GM18907 (cell line): Measurements from ENCODE around the gene NOC2L.

Experiments
- ATAC-seq: cut with Tn5 transposase; IDR thresholded peaks from one replicate; pipeline ENCODE4 v1.9.1; 2021; ENCODE audit warnings: mild to moderate bottlenecking, moderate library complexity; ENCODE audit not compliant: unreplicated experiment

NOC2L gene

DNA sequence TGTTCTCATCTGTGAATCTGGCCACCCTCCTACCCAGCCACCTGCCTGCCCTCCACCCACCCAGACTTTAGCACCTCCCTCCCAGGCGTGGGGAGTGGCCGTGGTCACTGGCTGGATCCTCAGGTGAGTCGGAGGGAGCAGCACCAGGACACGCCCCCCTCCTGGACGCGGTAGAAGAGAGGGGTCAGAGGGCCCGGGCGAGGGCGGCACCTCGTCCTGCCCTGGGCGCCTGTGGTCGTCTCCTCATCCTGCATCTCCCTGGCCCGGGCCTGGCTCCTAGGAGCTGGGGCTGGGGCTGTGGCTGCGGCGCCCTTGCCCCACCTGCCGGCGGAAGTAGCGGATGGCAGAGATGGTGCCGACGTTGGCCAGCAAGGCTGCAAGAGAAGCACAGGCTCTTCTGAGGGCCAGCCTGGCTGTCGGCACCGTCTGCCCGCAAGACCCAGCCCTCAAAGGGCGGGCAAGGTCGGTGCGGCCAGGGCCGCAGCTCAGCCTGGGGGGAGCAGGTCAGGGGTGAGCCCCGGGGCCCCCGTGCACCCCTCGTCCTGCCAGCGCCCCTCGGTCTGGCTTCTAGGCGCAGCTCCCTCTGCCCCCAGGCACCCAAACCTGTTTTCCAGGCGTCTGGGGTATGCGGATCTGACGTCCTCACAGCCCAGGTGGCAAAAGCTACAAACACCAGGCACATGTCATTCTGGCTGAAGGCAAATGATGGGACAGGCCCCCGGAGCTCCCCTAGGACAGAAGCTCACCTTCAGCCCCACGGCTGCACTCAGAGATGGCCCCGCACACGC is 17.0 kb upstream of the NOC2L start:
- ATAC-seq = peak; percentile 50

DNA sequence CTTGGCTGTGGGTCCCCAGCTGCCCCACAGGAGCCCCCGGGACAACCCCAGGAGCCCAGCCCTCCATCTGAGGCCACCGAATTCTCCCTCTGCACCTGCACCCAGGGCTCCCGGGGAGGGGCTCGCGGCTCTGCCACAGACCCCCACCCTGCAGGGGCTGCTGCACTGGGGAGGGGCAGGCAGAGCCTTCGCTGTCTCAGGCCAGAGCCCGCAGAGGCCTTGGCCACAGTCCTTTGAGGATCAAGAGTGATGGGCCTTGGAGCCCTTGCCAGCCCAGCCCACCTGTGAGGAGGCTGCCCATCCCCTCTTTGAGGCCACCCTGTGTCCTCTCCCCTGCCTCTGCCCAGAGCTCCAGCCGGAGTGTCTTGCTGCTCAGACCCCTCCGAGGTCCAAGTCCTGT is 16.3 kb upstream of the NOC2L start:
- ATAC-seq = no peak

DNA sequence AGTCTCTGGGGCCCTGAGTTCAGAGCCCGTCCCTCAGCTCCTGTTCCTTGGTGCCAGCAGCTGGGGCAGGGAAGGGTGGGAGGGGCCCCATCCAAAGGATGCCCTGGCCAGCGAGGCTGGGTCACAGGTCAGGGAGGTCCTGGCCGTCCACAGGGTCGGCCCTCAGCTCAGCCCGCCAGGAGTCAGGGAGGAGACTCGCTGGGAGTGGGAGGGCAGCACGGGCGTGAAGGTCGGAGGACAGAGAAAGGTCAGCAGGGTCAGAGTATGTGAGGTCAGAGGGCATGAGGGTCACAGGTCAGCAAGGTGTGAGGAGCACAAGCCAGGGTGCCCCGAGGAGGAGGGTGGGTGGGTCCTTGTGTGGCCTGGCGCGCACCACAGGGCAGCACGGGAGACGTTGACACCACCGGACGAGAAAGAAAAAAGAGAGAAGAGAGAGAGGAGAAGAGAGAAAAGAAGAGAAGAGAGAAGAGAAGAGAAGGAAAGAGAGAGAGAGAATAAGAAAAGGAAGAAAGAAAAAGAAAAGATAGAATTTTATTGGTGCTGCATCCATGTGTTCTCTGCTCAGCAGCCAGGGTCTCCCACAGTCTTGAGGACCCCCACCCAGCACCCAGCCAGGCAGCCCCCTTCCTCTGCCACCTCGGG is 15.8 kb upstream of the NOC2L start:
- no peak for ATAC-seq

DNA sequence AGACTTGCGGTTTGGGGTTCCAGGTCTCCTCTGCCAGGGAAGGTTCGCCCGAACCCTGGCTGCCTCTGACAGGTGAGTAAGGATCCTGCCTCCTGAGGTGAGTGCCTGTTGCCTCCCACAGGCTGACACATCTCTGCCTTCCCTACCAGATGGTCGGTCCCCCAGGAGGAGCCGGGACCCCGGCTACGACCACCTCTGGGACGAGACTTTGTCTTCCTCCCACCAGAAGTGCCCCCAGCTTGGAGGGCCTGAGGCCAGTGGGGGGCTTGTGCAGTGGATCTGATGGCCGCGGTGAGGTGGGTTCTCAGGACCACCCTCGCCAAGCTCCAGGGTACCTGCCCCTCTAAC is 15.2 kb upstream of the NOC2L start:
- no peak for ATAC-seq

DNA sequence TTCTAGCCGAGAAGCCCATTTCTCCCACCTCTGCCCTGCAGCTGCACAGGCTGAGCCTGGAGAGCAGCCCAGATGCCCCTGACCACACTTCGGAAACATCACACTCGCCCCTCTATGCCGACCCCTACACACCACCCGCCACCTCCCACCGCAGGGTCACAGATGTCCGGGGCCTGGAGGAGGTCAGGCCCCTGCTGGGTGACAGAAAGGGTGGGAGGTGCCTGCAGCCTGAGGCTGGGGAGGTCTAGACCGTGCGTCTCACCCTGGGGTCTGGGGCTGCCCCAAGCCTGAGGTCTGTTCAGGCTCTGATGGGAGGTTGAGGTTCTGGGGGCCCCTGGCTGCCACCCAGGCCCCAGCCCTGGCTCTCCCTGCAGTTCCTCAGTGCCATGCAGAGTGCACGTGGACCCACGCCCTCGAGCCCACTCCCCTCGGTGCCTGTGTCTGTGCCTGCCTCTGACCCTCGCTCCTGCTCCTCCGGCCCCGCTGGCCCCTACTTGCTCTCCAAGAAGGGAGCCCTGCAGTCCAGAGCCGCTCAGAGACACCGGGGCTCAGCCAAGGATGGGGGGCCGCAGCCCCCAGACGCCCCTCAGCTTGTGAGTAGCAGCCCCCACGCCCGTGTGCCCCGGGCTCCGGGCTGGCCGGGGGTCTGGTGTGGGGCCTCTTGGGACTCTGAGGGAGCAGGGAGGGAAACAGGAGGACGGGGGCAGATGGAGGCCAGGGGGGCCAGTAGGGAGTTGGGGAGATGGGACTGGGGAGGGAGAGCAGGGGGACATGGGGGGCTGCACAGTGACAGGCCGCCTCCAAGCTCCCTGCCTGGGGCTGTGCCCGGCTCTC is 14.6 kb upstream of the NOC2L start:
- ATAC-seq = no peak

DNA sequence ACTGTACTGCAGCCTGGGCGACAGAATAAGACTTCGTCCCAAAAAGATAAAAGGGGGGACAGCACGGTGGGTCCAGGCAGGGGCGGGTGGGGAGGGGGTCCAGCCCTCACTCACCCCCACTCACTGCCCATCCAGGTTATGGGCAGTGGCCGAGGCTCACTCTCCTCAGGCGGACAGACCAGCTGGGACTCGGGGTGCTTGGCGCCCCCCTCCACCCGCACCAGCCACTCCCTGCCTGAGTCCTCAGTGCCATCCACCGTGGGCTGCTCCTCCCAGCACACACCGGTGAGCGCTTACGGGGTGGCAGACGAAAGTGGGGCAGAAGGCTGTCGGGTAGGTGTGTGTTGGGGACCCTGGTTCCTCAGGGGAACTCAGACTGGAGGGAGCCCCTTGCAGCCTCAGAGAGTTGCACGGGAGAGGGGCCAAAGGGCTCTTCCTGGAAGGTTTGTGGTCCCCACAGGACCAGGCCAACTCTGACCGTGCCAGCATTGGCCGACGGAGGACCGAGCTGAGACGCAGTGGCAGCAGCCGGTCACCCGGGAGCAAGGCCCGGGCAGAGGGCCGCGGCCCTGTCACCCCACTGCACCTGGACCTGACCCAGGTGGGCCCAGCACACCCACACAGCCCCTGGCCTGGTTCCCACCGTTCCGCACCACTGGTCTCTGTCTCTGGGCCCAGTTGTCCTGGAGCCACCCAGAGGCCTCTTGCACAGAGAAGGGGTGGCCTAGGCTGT is 13.8 kb upstream of the NOC2L start:
- no peak for ATAC-seq

DNA sequence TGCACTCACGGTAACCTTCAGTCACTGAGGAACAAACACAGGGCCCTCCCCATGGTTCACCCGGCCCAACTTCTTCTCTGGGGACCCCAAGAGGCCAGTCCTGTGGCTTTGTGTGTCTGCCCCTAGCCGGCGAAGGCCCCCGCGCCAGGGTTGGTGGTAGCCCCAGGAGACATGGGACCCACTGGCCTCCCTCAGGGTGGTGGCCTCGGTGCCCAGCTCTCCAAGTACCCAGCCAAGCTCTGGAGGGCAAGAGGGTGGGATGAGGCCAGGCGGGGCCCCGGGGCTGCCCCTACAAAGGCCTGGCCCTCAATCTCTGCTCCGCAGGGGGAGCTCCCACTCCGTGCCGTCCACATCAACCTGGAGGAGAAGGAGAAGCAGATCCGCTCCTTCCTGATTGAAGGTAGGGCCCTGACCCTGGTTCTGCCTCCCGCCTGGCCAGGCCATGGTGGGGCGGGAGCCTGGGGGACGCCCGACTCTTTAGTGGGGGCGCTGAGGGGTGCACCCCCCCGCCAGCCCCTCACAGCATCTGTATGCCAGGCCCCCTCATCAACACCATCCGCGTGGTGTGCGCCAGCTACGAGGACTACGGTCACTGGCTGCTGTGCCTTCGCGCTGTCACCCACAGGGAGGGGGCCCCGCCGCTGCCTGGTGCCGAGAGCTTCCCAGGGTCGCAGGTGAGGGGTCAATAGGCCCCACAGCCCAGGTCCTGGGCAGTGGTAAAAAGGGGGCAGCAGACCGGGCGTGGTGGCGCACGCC is 12.9 kb upstream of the NOC2L start:
- ATAC-seq = no peak

DNA sequence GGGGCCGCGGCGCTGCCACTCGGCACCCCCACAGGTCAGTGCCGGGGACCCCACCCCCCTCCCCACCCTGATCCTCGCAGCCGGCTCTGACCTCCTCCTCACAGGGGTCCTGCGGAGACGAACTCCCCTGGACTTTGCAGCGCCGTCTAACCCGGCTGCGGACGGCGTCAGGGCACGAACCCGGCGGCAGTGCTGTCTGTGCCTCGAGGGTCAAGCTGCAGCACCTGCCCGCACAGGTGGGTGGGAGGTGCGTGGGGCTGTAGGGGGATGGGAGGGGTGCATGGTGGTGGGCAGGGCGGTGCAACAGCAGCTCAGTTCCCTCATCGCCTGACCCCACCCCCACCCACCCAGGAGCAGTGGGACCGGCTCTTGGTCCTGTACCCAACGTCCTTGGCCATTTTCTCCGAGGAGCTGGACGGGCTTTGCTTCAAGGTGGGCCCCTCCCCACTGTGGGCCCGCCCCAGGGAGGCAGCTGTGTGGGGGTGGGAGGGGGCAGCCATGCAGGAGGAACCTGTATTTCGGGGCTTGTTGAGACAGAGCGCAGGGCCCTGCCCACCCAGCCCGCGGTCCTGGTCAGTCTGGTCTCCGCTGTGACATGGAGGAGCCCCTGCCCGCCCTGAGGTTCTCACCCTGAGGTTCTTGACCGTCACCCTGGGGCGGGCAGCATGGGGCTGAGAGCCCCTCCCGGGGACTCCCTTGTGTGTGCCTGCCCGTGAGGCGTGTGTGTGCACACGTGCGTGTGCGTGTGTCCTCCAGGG is 12.1 kb upstream of the NOC2L start:
- no peak for ATAC-seq

DNA sequence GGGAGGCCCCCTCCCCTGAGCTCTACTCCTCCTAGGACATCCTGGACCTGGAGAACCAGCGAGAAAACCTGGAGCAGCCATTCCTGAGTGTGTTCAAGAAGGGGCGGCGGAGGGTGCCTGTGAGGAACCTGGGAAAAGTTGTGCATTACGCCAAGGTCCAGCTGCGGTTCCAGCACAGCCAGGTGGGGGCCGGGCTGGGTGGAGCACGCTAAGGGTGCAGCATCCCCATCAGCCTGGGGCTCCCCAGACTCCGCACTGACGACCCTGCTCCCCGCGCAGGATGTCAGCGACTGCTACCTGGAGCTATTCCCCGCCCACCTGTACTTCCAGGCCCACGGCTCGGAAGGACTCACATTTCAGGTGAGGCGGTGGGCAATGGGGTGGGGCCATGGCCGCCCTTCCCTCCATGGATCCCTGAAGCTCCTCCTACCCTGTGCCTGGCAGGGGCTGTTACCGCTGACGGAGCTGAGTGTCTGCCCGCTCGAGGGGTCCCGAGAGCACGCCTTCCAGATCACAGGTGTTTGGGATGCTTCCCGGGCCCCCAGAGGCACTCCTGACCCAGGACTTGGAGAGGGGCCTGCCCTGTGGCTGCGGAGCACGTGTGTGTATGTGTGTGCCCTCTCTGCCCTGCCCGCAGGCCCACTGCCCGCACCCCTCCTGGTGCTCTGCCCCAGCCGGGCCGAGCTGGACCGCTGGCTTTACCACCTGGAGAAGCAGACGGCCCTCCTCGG is 11.4 kb upstream of the NOC2L start:
- no peak for ATAC-seq

DNA sequence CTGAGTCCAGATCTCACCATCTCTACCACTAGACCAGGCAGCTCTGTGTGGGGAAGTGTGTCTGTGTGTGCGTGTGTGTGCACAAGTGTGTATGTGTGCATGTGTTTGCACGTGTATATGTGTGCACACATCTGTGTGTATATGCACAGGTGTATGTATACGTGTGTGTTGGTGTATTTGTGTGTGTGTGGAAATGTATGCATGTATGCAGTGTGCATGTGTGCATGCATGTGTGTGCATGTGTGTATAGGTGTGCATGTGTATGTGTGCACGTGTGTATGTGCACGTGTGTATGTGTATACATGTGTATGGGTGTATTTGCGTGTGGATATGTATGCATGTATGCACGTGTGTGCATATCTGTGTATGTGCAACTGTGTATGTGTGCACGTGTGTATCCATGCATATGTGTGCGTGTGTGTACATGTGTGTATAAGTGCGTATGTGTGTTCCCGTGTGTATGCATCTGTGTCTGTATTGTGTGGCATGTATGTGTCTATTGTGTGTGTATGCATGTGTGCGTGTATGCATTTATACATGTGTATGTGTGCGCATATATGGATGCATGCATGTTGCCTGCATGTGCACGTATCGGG is 10.3 kb upstream of the NOC2L start:
- ATAC-seq = no peak

DNA sequence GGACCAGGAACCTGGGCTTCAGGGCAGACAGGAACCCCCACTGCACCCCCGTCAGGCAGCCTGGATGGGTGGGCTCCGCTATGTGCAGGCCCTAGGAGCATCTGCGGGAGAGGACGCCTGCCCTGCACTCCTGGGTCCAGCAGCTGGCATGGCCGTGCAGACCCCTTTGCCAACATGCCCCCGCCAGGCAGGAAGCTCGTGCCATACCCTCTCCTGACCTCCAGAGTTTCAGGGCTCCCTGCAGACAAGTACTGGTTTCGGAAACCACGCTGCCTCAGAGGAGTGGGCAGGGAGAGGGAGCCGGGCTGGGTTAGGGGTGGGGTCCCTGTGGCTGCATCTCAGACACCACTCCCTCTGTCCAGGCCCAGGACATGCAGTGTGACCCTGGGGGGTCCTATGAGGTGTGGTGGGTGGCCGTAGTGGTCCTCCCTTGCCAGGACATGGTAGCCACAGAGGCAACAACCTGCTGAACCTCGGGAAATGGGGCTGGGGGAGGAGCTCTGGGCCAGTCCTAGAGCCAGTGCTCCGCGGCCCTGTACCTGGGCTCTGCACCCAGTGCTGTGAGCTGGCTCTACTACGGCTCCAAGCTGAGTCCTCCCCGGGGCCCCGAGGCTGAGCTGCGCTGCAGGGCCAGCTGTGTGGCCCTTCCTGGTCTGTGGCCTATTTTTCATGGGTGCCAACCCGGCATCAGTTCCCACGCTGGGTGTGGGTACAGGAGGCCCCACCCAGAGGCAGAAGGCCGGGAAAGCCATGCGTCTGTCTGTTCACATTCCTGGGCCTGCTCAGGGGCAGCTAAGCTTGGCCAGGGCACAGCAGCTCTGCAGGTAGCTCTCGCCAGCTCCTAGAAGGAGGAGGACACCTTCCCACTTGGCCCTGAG is 8.6 kb upstream of the NOC2L start:
- ATAC-seq = no peak

DNA sequence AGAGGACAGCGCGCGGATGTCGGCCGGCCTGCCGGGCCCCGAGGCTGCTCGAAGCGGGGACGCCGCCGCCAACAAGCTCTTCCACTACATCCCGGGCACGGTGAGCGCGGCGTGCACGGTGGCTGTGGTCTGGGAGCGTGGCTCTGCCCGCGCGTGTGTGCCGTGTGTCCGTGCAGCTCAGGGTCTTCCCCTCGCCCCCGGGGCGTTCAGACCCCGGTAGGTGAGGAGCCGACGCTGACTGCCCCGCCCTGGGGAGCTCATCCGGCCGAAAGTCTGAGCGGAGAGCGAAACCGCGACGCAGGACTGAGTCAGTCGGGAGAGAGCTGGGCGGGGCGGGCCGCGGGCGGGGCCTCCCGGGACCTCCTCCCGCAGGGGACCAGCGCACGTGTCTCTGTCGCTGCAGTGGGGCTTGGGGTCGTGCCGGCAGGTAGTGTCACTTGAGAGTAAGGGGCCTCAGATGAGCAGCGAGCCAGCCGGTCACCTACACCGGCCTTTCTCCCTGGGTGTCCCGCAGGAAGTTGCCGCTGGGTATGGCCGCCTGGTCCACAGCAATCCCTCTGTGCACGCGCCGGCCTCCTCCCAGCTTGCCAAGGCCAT is 7.7 kb upstream of the NOC2L start:
- ATAC-seq = peak; percentile 51

DNA sequence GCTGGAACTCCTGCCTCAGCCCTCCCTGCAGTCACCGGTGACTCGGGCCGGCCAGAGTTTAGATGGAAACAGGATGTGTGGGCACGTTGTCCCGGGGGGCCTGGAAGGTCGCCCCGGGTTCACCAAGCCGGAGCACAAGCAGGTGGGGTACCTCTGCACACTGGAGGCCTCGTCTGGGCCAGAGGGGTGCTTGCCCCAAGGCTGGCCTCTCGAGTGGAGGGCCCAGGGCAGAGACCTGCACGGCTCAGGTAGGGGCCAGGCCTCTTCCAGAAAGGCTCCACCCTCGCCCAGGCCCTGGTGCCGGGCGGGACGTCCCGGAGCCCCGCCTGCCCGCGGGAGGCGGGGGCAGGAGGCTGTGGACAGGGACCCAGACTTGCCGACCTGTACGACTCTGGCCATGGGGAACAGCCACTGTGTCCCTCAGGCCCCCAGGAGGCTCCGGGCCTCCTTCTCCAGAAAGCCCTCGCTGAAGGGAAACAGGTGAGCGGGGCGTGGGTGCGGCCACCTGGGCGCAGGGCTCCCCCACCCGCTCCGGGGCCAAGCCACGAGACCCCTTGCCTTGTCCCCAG is 7.2 kb upstream of the NOC2L start, which contains the start of gene PLEKHN1:
Gene PLEKHN1, plus strand, starts transcription at position 348 of the 569 bp plus-strand sequence. Its CDS starts 50 bp downstream, at position 398.
- peak; percentile 23 for ATAC-seq

DNA sequence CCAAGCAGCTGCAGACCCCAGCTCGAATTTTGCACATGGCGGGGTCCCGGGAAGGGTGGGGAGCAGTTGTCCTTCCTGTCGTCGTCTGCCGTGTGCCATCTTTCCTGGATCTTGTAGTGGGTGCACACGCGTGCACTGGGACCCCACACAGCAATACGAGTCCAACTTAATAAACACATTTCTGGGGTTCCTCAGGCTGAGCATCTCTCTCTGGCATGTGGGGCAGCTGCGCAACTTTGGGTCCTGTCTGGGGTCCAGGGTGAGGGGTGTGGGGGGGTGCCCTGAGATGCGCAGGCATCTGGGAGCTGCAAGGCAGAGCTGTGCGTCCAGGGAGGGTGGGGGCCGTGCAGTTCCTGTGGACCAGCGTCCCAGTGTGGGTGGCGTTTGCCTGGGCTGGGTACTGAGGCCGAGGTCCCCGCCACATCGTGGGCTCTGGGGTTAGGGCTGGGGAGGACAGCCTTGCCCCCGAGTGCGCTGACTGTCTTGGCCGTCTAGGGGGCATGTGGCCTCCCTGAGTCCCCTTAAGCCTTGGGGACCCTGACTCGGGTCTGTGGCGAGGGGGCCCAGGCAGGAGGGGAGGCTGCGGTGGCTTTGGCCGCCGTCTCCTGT is 6.6 kb upstream of the NOC2L start:
- no peak for ATAC-seq

DNA sequence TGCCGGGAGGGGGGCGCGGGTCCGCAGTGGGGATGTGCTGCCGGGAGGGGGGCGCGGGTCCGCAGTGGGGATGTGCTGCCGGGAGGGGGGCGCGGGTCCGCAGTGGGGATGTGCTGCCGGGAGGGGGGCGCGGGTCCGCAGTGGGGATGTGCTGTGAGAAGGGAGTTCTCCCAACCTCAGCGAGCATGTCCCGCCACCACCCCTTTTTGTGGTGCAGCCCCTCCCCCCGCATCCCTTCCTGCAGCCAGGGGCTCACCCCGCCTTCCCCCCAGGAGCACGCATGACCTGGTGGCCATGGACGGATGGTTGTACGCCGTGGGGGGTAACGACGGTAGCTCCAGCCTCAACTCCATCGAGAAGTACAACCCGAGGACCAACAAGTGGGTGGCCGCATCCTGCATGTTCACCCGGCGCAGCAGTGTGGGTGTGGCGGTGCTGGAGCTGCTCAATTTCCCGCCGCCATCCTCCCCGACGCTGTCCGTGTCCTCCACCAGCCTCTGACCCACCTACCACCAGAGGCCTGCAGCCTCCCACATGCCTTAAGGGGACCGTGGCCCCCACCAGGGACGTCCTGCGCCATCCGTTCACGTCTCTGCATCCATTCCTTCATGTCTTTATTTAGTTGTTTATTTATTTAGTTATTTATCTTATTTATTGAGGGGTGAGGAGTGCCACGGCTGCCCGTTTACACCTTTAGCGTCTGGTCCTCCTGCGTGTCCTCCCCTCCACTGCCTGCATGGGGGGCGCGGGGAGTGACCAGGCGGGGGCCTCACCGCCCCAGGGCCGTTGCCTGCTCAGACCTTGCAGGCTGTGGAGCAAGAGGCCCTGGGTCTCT is 5.9 kb upstream of the NOC2L start:
- no peak for ATAC-seq
